Ascending aorta (tissue), 2 donors: ENCODE data around the gene CNTN5. TPM values are rescaled to one million over a fixed set of nuclear protein-coding genes. Genes with fewer than 3 reads are reported as not detected.

ENCODE experiments used
- DNase-seq, 2 donors: peaks; one replicate each; pipeline ENCODE4 v3.0.0-alpha.2; 2019; ENCODE audit warnings: low spot score in 2 of 2
- H3K27ac ChIP-seq, 2 donors: fragments of 200-600 bp; sonication (generic); one replicate each; pipeline ENCODE4 v1.5.1; 2016 to 2017; ENCODE audit warnings: mild to moderate bottlenecking in 1 of 2
- H3K27me3 ChIP-seq: fragments of 200-600 bp; sonication (generic); one replicate; pipeline ENCODE4 v1.5.1; 2017
- H3K36me3 ChIP-seq, 2 donors: fragments of 200-600 bp; sonication (generic); one replicate each; pipeline ENCODE4 v1.5.1; 2016
- H3K4me1 ChIP-seq, 2 donors: fragments of 200-600 bp; sonication (generic); one replicate each; pipeline ENCODE4 v1.5.1; 2016 to 2017; ENCODE audit warnings: mild to moderate bottlenecking in 1 of 2
- H3K4me3 ChIP-seq, 2 donors: fragments of 200-600 bp; sonication (generic); one replicate each; pipeline ENCODE4 v1.5.1; 2016 to 2017; ENCODE audit warnings: mild to moderate bottlenecking in 1 of 2
- H3K9me3 ChIP-seq, 2 donors: fragments of 200-600 bp; sonication (generic); one replicate each; pipeline ENCODE4 v1.5.1; 2016
- CTCF ChIP-seq, 3 experiments: fragments of 200-600 bp in 2 of 3; fragments of 450-650 bp in 1 of 3; sonication (generic) in 2 of 3; IDR thresholded peaks; one replicate each; pipeline ENCODE4 v1.5.1; 2016 to 2019; ENCODE audit warnings: antibody characterized with exemption in 3 of 3, mild to moderate bottlenecking in 1 of 3, moderate library complexity in 1 of 3
- intact Hi-C: fragments of 100-400 bp; cut with DNase I; formaldehyde crosslinking; loops from one replicate; pipeline ENCODE4 v1.15.1; 2023
- total RNA-seq: library from RNA; depleted of rRNA; stranded (reverse); fragments of >200 nt; gene quantifications from one replicate; pipeline ENCODE4 v1.1.0, GENCODE V29; 2016

The CNTN5 gene
- total RNA-seq, 1 donor from 2014 or later: 3.6 TPM

GRCh38 chr11:100094121-100094865, 1073.5 kb downstream of the CNTN5 start:
- DNase-seq: no peak
- Histone ChIP-seq H3K9me3 (no peaks in the 10 kb centered on the region), H3K27me3 (no peaks in the 10 kb centered on the region), H3K4me3 (no peak overlapping the region), H3K4me1 (no peaks in the 10 kb centered on the region), H3K36me3 (no peaks in the 10 kb centered on the region), H3K27ac (no peak overlapping the region)
- intact Hi-C loops: no loop called here
- TF ChIP-seq CTCF (IDR thresholded peaks at IDR 0.05): no peak

GRCh38 chr11:100095809-100096208, 1075.1 kb downstream of the CNTN5 start:
- no peaks in the 10 kb centered on the region for H3K36me3 ChIP-seq
- H3K4me3 ChIP-seq: no peak overlapping the region
- H3K27me3 ChIP-seq: no peaks in the 10 kb centered on the region
- H3K9me3 ChIP-seq: no peaks in the 10 kb centered on the region
- TF ChIP-seq CTCF (IDR thresholded peaks at IDR 0.05): no peak
- no peak for DNase-seq
- intact Hi-C loops: no loop called here
- no peak overlapping the region for H3K27ac ChIP-seq
- H3K4me1 ChIP-seq: no peaks in the 10 kb centered on the region

GRCh38 chr11:100098560-100098959, 1077.8 kb downstream of the CNTN5 start:
- Histone ChIP-seq H3K4me1 (no peaks in the 10 kb centered on the region), H3K9me3 (no peaks in the 10 kb centered on the region), H3K27ac (no peak overlapping the region), H3K27me3 (no peaks in the 10 kb centered on the region), H3K4me3 (no peak overlapping the region), H3K36me3 (no peaks in the 10 kb centered on the region)
- intact Hi-C loops: no loop called here
- TF ChIP-seq CTCF (IDR thresholded peaks at IDR 0.05): no peak
- DNase-seq: no peak

GRCh38 chr11:100105255-100105981, 1084.7 kb downstream of the CNTN5 start:
- Histone ChIP-seq H3K27ac (no peak overlapping the region), H3K4me3 (no peak overlapping the region), H3K27me3 (no peaks in the 10 kb centered on the region), H3K9me3 (no peaks in the 10 kb centered on the region), H3K36me3 (no peaks in the 10 kb centered on the region), H3K4me1 (no peaks in the 10 kb centered on the region)
- no peak for TF ChIP-seq CTCF (IDR thresholded peaks at IDR 0.05)
- intact Hi-C loops: no loop called here
- DNase-seq: no peak

- H3K36me3 ChIP-seq: no peaks in the 10 kb centered on the region
- DNase-seq: no peak
- H3K4me1 ChIP-seq: no peaks in the 10 kb centered on the region
- no peaks in the 10 kb centered on the region for H3K9me3 ChIP-seq
- TF ChIP-seq CTCF (IDR thresholded peaks at IDR 0.05): no peak
- H3K27ac ChIP-seq: no peak overlapping the region
- no peak overlapping the region for H3K4me3 ChIP-seq
- no peaks in the 10 kb centered on the region for H3K27me3 ChIP-seq
- intact Hi-C loops: no loop called here
These were observed 1085.2 kb downstream of the CNTN5 start for GRCh38 chr11:100105982-100106358.
